GM11168 (cell line): ENCODE measurements around the gene TMEM143.
"Not testable (repeated sequence)": the region's sequence is repeated elsewhere in the genome, so short reads cannot be mapped to it uniquely, and the experiment has no call there.

Source experiments
- in situ Hi-C: fragments of 300-500 bp; cut with MboI; formaldehyde crosslinking; loops from one replicate; pipeline ENCODE4 v1.12.0; 2022; ENCODE audit warnings: low sequenced_read_pairs; ENCODE audit not compliant: unreplicated experiment

The TMEM143 gene

GRCh38 chr19:48363810-48364597 lies at the start of gene TMEM143, which contains the start of gene SYNGR4:
Gene TMEM143, minus strand, starts transcription at chr19:48363940. Its CDS starts 20 bp downstream, at chr19:48363920.
Gene SYNGR4, plus strand, starts transcription at chr19:48364367. Its CDS starts 1,476 bp downstream, at chr19:48365843.
- in situ Hi-C loops, result no loop called here

- in situ Hi-C loops, result no loop called here
Observed at GRCh38 chr19:48405850-48406249, 42.1 kb upstream of the TMEM143 start.

GRCh38 chr19:48405010-48405659 lies 41.4 kb upstream of the TMEM143 start:
- in situ Hi-C loops, result no loop called here

GRCh38 chr19:48403606-48404005 lies 39.9 kb upstream of the TMEM143 start:
- in situ Hi-C loops, result no loop called here

GRCh38 chr19:48401287-48401686 lies 37.5 kb upstream of the TMEM143 start:
- in situ Hi-C loops, result no loop called here

GRCh38 chr19:48400018-48400742 lies 36.4 kb upstream of the TMEM143 start:
- in situ Hi-C loops, result no loop called here

- in situ Hi-C loops, result no loop called here
Observed at GRCh38 chr19:48398375-48399235, 34.9 kb upstream of the TMEM143 start.

- in situ Hi-C loops, result no loop called here
Observed at GRCh38 chr19:48398102-48398374, 34.3 kb upstream of the TMEM143 start.

- in situ Hi-C loops, result no loop called here
Observed at GRCh38 chr19:48397263-48398101, 33.7 kb upstream of the TMEM143 start.

GRCh38 chr19:48396824-48397176 lies 33.1 kb upstream of the TMEM143 start:
- in situ Hi-C loops, result no loop called here

- in situ Hi-C loops, result no loop called here
Observed at GRCh38 chr19:48396016-48396823, 32.5 kb upstream of the TMEM143 start.

GRCh38 chr19:48395499-48395898 lies 31.8 kb upstream of the TMEM143 start:
- in situ Hi-C loops, result no loop called here

GRCh38 chr19:48395170-48395455 lies 31.4 kb upstream of the TMEM143 start:
- in situ Hi-C loops, result no loop called here

- in situ Hi-C loops, result no loop called here
Observed at GRCh38 chr19:48394331-48395169, 30.8 kb upstream of the TMEM143 start.

GRCh38 chr19:48393559-48394330 lies 30.0 kb upstream of the TMEM143 start, which contains the start of gene GRIN2D:
Gene GRIN2D, plus strand, starts transcription at chr19:48393668. Its CDS starts 4,725 bp downstream, at chr19:48398393.
- in situ Hi-C loops, result no loop called here

GRCh38 chr19:48392860-48393558 lies 29.3 kb upstream of the TMEM143 start:
- in situ Hi-C loops, result no loop called here

- in situ Hi-C loops, result not testable (repeated sequence)
Observed at GRCh38 chr19:48392006-48392344, 28.2 kb upstream of the TMEM143 start.
